HG02970 (cell line): Measurements from ENCODE around the gene HPCA.

Source experiments
- ATAC-seq: cut with Tn5 transposase; IDR thresholded peaks from one replicate; pipeline ENCODE4 v1.9.1; 2021; ENCODE audit warnings: mild to moderate bottlenecking, moderate library complexity, moderate number of reproducible peaks; ENCODE audit not compliant: unreplicated experiment, low FRiP score

Gene HPCA

DNA sequence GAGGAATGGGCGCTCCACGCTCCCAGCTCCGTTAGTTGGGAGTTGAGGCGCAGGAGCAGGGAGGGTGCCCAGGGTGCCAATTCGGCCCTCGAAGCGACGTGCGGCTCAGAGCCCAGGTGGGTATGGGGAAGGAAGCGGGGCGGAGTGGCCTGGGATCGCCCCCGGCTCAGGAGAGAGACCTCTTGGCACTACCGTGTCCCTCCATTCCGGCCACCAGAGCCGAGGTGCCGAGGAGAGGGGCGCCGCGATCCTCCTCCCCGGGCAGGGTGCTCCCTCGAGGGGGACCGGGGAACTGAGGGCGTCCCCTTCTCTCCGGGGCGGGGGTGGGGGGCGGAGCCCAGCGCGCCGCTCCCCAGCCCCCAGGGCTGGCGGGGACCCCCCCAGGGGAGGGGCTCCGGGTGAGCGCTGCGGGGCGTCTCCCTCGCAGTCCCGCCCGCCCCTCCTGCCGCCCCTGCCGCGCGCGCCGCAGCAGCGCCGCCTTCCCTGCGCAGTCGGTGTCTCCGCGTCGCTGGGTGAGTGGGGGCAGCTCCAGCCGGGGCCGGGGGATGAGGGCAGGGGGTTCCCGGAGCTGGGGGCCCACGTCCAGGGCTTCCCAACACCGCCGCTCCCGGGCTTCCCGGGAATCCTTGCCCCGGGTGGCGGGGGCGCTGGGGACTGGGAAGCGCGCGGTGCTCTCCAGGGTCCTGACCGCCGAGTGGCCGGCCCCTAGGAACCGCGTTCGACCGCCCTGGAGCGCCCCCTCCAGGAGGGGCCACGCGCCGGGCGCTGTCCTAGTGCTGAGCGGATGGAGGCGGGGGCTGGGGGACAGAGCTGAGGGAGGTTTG lies at the start of gene HPCA:
Gene HPCA, plus strand, starts transcription at position 488 of the 824 bp plus-strand sequence. CDS start 2,408 bp downstream, outside the sequence.
- no peak for ATAC-seq

DNA sequence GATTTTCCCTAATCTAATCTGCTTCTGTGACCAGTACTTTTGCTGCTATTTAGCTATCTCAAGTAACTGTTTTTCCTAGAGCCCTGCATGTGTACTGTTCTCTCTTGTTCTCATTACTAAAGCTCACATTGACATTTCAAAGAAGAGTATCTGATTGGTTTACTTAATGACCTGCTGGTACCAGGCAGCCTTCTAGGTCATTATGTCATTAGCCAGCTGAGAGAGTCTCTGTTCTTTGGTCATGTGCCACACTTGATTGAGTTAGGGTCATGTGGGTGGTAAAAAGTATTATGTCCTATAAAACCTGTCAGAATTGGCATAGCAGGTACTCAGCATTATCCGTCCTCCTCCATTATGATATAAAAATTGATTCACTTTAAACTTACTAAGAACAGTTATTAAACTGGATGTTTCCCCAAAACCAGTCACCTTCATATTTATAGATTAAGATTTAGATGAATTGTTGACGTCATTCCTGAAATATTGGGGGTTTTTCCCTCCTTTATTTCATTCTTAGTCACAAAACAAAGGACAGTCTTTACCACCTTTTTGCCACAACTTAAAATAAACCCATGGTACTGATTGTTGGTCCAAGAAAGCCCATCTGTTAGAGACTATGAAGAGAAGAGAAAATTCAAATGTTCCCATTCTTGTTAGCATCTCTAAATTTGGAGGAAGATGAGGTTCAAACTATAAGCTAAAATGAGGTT lies 37.8 kb upstream of the HPCA start:
- ATAC-seq = no peak

DNA sequence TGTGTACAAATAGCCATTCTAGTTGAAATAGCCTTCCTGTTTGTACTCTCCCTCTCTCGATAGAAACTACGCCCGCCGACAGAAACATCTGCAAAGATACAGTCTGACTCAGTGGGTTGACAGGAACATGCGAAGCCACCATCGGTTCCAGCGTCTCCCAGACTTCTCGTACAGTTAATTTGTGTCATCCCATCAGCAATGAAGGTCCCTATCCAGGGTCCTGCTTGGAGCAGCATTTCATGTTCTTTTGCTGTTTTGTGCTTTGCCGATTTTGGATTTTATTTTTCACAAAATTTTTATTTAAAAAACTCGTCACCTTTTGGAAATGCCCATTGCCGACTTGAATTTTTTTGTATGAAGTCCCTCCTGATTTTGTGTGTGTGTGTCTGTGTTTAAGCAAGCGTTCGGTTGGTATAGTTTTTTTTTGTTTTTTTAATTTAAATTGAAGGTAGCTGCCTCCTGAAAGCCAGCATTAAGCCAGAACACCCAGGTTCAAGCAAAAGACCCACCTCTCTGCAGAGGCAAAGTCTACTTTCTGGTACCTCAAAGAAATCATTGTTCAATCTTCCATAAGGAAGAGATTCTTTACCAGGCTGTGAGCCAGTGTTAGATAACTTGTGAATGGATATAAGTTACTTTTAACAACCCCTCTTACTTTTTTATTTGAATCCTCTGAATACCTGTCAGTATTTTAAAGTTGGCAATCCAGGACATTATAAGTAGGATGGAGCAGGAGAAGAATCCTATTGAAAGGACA lies 30.3 kb upstream of the HPCA start:
- ATAC-seq = no peak

DNA sequence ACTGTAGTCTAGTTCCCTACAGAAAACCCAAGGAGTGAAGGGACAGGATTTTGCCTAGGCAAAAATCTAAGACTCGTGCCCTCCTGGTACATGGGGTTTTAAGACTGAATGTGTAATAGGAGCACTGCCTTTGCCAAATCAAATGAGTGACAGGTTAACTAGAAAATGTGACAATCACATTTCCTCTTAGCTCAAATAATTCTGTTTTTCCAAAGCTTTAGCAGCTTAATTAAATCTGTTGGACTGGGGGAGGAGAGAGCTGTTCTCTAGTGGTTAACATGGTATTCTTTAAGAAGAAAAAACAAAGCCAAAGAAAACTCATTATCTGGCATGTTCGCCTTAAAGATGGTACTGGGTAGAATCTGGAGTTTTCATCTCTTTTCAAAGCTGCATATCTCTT lies 28.2 kb upstream of the HPCA start:
- no peak for ATAC-seq

DNA sequence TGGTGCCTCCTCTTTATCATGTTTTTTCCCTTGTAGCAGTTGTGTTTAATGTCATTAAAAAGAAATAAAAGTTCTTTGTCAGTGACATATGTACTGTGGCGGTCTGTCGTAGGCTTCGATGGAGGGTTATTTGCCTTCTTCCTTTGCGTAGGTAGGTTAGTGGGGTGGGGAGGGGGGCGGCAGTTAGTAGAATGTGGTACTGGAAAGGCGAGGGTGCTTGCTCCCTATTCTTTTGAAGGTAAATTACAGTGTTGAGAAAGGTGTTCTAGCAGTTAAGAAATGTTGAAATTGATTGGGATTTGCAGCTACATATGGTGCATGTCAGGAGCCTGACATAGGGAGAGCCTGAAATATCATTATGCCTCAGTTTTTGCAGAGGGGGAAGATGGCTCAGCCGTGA lies 27.5 kb upstream of the HPCA start:
- ATAC-seq = no peak

DNA sequence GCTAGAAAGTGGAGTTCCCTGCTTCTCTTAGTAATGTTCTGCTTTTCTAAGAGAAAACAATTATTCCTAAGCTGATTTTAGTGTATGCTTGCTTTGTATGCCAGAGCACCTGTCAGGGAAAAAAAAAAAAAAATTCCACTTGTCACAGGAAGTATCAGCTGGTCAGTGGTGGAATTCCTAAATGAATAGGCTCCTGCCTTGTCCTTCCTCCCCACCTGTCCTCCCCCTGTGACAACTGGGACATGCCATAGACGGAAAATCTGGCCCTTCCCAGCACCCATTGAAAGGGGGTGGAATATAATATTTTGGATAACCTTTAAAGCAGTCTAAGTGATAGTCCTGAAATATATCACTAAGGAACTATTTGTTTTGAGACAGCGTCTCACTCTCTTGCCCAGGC lies 26.4 kb upstream of the HPCA start:
- no peak for ATAC-seq

DNA sequence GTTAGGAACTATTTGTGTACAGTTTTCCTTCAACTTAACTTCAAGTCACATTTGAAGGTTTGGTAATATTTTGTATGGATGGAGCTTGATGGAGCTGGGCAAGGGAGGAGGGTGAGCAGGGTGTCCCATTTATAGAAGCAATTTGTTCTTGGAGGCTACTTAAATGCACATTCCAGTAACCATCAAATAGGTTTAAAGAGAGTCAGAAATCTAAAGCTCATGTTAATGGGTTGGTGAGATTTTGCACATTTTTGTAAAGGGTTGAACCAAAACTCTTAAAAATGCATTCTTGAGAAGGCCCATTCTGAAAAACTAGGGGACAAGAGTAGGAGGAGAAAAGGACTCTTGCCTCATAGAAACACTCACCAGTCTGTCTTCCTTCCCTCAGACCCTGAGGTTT lies 25.7 kb upstream of the HPCA start:
- no peak for ATAC-seq

DNA sequence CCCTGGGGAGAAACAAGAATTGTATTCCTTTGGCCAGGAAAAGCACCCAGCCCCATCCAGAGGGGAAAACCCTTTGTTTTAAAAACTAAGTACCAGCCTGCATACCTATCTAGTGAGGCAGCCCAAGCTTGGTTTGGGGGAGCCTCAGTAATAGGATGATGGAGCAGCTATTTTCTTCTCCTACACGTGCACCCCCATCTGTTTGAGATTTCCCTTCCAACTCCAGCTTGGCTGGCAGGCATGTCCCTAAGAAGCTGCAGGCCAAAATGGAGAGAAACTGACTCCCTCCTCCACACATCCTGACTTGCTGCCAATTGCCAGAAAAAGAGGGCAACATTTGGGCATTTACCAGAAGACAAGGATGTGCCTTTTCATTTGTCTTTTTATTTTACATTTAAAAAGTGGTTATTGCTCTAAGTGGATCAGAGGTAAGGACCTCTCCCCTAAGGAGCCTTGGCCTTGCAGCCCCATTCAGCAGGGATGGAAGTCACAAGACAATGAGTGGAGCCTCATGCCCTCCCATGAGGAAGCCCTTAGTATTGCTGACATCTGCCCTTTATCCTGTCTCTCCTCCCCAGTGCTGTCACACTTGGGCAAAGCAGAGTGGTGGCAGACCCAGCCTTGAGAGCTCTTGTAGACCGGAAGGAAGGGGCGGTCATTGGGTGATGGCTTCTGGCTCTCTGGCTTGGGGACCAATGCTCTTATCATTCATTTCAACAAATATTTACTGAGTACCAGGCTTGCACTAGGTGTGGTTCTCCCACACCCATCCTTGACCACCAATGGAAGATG lies 24.2 kb upstream of the HPCA start:
- ATAC-seq = no peak

DNA sequence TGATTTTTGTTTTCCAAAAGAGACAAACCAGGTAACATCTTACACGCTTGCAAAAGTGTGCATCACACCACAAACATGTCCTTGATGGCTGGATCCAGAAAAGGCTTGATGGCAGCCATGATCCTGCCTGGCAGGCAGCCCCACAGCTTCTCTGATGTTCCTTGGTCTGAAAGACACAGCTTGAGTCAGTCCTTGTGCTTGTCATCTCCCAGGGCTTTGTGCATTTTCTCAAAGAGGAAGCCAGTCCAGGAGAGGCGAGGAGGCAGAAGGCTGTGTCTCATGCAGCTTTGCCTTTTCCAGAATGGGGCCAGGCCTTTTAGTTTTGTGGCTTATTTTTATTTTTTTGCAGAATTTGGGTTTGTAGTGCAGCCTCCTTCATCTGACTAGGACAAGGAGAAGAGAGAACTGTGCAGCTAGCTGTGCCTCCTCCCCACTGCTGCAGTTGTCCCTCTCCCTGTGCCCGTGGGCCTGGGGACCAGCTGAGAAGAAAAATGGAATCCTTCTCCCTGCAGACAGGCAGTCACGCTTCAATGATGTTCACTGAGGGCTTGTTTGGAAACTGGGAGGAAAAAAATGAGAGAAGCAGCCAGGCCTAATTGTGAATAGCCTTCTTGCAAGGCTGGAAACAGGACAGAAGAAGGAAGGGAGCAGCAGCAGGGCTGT lies 22.9 kb upstream of the HPCA start:
- no peak for ATAC-seq

DNA sequence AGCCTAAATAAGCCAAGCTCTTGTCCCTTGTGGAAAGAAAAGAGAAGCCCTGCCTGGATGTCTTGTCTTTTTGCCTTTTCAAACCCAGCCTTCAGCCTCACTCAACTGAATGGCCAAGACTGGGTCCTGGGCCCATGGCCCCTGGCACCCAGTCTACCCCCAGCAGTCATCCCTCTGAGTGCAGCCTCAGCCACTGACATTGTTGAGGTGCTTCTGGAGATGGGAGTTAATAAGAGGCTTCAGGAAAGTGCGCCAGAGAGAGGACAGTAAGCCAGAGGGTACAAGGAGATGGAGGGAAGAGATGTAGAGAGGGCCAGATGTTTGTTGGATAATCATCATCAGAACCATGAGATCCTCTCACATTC lies 22.4 kb upstream of the HPCA start:
- no peak for ATAC-seq

DNA sequence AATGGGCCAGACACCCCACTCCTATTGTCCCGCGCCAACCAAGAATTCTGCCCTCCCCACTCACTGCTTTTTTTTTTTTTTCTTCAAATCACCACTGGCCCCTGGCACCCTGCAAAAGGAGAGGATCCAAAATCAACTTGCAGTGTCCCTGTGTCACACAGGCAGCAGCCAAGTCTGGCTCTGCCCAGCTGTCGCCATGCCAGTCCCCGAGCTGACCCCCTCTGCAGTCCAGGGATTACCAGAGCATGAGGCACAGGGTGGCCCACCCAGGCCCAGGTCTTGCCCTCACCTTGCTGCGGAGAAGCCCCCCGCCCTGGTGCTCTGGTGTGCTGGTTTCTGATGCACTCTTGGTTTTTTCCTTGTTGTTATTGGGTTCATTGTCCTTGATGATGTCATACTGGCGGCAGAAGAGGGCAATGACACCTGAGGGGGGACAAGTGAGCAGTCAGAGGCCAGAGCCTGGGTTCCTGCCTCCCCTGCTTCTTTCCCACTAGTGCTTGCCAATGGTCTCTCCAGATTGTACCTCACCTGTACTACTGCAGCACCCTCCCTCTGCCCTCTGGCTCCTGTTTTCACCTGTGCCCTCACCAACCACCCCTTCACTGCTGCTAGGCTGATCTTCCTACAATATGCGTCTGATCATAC lies 21.8 kb upstream of the HPCA start:
- no peak for ATAC-seq

DNA sequence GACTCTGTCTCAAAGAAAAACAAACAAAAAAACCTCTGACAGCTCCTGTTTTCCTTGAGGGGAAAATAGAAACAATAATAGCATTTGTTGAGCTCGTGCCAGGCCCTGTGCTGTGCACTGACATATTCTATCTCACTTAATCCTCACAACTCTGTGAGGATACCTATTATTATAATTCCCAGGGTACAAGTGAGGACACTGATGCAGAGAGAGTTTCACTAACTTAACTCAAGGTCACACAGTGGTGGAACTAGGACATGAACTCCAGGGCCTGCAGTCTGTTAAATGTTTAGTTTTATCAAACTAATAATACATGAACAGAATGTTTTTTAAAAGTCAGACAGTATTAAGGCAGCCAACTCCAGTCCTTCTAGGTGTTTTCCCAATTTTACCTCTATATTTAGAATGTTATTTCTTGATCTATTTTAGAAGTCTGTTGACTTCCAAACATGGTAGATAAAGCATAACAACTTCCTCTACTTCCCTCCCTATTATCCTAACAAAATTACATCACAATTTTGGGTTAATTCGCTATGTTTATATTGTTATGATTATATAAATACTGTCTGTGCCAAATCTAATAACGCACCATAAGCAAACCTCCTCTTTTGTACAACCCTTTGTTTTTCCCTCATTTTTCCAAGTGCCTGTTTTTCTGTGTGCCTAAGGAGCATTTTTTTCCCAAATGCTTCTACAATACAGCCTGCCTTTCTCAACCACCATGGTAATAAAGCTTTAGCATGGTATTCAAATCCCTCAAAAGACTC lies 20.5 kb upstream of the HPCA start:
- ATAC-seq = no peak

DNA sequence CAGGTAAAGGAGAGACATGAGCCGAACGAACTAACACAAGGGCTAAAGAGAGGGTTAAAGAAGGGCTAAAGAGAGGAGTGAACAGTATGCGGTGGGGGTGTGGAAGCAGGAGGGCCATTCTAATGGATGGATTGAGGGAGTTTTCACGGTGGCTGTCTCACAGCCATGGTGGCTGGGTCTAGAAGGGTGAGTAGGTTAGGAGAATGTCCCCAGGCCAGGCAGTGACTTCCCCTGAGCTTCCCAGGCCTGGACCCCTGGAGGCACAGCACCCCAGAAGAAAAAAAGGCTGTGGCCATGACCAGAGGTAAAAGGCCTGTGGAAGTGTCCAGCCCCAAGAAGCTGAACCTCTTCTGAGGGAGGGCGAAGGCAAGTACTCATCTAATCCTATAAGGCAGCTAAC lies 19.1 kb upstream of the HPCA start:
- no peak for ATAC-seq

DNA sequence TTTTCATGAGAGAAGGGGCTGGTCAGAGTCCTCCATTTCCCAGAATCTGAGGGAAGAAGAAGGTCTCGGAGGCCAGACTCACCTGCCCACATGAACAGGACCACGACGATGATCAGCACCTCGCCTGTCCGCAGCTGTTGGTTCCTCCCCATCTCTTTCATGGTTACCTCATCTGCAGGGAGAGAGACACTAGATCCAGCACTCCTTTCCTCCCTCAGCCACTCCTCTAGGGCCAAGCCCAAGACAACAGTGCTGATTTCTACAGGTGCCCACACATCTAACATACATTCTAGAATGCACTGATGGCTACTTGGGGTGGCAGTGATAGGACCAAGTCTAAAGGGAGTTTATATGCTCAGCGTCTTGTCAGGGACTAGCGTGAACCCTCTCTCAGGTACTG lies 18.6 kb upstream of the HPCA start:
- ATAC-seq = no peak

DNA sequence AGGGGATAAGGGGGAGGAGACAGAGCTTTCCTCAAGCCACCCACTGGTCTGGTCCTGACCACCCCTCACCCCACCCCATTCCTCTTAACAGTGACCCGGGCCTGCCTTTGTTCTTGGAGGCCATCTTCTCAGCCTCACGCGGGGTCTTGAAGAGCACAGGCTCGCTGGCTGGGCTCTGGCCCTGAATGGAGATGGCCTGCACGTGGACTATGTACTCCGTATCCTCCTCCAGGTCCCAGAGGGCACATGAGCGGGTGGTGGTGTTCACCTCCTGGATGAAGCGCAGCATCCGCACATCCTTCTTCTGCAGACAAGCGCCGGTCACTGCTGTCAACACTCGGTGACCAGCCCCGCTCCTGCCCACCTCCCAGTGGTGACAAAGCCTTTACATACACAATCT lies 18.2 kb upstream of the HPCA start:
- ATAC-seq = no peak

DNA sequence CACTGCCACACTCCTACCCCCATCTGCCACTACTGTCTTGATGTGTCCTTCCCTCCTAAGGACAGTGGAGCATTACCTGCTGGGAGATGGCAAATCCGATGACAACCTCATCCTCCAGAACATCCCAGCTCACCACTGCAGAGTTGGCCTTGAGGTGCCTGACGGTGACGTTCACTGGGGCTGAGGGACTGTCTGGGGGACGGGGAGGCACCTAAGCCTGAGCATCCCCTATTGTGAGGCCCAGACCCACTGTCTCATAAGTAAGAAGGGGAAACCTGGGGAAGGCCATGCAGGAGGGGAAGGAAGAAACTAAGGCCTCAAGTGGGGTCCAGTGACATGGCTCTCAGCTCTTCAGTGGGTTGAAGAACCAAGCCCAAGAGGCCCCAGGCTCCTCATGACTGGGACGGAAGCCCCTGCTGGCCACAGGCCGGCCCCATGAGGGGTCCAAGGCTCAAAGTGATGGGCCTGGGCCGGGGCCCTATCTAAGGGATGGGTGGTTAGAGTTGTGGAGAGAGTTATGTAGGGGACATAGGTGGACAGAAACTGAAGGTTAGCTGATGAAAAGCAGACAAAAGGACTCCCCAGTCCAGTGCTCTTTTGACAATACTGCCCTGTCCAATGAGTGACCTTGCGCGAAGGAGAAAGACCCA lies 17.4 kb upstream of the HPCA start:
- ATAC-seq = no peak

DNA sequence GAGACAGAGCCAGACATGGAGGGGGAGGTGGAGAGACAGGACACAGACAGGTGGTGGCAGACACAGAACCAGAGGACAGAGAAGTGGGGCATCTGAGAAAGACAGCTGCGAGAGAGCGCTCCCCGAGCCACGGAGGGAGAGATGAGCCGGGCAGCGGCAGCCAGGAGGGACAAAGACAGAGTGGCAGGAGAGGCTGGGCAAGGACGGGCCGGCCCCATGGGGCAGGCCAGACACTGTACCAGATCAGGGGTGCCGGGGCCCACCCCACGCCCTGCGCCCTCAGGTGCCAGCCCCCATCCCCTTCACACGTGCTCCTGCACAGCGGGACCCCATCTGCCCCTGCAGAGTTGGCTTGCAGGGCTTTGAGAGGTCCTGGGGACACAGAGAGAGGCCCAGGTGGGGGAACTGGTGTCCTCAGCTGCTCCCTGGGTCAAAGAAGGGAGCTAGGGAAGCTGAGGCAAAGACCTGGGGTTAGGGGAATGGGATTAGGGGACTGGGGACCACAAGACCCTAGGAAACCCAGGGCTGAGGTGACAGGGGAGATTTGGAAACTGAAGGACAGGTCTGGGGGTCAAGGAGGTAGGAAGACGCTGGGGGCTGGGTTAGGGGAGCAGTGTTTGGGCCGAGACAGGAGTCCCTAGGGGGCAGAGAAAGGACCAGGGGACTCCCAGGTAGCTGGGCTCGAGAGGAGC lies 16.2 kb upstream of the HPCA start:
- ATAC-seq = no peak
